GM13977 (cell line): ENCODE results near the gene MPPED1.
A peak's percentile ranks its signal among the peaks of the same experiment; 100 is the strongest.

ENCODE experiments used
- DNase-seq: peaks from one replicate; pipeline ENCODE4 v3.0.0; 2012; ENCODE audit warnings: low spot score
- CTCF ChIP-seq: IDR thresholded peaks from 2 replicates; pipeline ENCODE4 v1.5.1; 2012; ENCODE audit warnings: mild to moderate bottlenecking, control low read depth; ENCODE audit not compliant: insufficient read depth; ENCODE audit errors: extremely low read depth, missing control alignments
- in situ Hi-C: fragments of 300-500 bp; cut with MboI; formaldehyde crosslinking; loops from one replicate; pipeline ENCODE4 v1.12.0; 2022; ENCODE audit warnings: low sequenced_read_pairs, low pct_unique_long_range_greater_than_20kb, mixed read lengths, inconsistent platforms; ENCODE audit not compliant: unreplicated experiment

The MPPED1 gene

DNA sequence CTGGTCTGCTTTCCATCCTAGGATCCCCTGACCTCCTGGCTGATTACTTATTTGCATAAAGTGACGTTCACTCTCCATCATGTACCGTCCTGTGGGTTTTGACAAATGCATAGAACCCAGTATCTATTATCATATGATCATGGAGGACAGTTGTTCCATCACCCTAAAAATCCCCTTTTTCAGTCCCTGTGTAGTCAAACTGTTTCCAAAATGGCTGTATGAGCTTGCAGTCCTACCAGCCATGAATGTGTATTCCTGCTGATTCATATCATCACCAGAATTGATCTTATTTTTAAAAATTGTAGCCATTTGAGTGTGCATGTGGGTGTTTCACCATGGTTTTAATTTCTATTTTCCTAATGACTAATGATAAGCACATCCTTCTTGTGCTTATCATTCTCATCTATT lies 108.8 kb downstream of the MPPED1 start:
- in situ Hi-C loops, result no loop called here
- peak; percentile 56 for DNase-seq

GRCh38 chr22:43521716-43522115 lies 109.9 kb downstream of the MPPED1 start:
- no peak for TF ChIP-seq CTCF
- DNase-seq, result no peak
- in situ Hi-C loops, result no loop called here

More for the DNA sequence above, 108.8 kb downstream of the MPPED1 start:
- no peak for TF ChIP-seq CTCF

- TF ChIP-seq CTCF, result no peak
- in situ Hi-C loops, result no loop called here
- no peak for DNase-seq
Observed at GRCh38 chr22:43526117-43526655, 114.4 kb downstream of the MPPED1 start.

DNA sequence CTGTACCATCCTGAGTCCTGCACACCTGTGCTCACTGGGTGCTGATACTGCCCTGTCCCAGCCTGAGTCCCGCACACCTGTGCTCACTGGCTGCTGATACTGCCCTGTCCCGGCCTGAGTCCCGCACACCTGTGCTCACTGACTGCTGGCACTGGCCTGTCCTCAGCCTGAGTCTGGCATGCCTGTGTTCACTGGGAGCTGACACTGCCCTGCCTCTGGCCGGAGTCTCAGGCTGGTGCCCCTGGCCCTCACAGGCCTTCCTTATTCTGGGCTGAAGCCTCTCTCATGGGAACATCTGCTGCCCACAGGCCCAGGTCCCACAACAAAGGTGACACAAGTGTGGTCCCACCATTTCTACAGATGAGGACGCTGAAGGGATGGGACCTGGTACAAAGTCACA lies 115.1 kb downstream of the MPPED1 start:
- in situ Hi-C loops, result no loop called here
- DNase-seq, result no peak
- TF ChIP-seq CTCF, result no peak

DNA sequence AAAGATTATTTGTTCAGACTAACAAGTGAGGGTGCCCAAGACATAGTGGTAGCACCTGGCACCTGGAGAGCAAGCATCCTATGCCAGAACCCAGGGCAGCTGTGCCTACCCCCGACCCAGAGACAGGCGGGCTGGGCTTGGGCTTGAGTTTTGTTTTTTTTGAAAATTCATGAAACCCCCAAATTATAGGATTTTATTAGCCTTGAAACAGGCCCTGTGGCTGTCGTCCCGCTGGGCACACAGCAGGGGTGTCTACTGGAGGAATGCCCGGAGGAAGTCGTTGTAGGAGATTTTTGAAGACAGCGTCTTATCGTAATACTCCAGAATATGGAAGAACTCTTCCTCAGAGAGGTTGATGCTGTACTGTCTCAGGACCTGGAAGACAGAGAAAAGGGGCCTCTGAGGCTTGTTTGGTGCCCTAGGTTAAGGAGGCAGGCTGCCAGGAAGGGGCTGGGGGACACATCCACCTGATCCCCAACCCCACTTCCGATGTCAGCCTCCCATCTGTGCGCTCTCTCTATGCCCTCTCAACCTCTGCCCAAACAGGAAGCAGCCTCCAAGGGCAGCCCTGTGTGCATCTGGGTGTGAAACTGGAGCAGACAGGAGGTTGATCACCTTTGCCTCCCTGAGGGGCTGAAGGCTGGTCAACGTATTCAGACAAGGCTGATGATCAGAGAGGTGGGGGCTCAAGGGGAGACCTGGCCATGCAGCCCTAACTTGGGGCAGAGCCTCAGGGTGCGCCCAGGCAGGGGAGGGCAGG lies 117.0 kb downstream of the MPPED1 start:
- TF ChIP-seq CTCF, result no peak
- in situ Hi-C loops, result no loop called here
- DNase-seq, result no peak

- DNase-seq, result no peak
- in situ Hi-C loops, result no loop called here
- TF ChIP-seq CTCF, result no peak
Observed at GRCh38 chr22:43529461-43529860, 117.6 kb downstream of the MPPED1 start.
